ENCODE data around the gene DGAT2.

DGAT2 gene

DNA sequence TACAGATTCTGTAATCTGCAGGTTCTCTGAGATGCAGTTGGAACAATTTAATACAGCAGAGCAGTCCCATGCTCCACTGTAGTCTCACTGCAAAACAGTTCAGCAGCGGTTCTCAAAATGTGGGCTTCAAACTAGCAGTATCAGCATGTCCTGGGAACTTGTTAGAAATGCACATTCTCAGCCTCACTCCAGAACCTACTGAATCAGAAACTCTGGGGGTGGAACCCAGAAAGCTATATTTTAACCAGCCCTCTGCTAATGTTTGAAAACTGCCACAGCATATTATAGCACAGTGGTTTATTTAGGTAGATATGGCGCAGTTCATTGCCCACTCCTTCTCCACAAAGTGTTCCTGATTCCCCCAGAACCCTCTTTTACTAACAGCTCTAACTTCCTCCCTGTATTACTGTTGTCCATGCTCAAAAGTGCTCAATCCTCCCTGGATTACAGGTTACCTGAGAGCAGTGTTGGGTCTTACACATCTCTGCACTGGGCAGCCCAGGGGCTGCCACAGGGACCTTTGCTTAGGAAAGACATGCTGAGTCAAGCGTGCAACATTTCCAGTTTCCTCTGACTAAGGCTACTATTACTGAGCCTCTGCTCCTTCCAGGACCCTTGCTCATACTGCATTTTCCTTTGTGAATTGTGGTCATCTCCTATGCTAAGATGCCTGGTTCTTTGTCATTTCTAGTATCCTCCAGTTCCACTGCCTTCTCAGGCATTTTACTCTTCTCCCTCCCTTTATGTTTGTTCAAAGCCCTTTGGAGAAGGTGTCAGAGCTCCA lies 7.7 kb upstream of the DGAT2 start:
- H3K27ac ChIP-seq = no peak overlapping the region
- TF ChIP-seq ZFX (IDR thresholded peaks at IDR 0.05) = no peak
- TF ChIP-seq, protein P1, sequence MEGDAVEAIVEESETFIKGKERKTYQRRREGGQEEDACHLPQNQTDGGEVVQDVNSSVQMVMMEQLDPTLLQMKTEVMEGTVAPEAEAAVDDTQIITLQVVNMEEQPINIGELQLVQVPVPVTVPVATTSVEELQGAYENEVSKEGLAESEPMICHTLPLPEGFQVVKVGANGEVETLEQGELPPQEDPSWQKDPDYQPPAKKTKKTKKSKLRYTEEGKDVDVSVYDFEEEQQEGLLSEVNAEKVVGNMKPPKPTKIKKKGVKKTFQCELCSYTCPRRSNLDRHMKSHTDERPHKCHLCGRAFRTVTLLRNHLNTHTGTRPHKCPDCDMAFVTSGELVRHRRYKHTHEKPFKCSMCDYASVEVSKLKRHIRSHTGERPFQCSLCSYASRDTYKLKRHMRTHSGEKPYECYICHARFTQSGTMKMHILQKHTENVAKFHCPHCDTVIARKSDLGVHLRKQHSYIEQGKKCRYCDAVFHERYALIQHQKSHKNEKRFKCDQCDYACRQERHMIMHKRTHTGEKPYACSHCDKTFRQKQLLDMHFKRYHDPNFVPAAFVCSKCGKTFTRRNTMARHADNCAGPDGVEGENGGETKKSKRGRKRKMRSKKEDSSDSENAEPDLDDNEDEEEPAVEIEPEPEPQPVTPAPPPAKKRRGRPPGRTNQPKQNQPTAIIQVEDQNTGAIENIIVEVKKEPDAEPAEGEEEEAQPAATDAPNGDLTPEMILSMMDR (conservative IDR thresholded peaks at IDR 0.05) = no peak

DNA sequence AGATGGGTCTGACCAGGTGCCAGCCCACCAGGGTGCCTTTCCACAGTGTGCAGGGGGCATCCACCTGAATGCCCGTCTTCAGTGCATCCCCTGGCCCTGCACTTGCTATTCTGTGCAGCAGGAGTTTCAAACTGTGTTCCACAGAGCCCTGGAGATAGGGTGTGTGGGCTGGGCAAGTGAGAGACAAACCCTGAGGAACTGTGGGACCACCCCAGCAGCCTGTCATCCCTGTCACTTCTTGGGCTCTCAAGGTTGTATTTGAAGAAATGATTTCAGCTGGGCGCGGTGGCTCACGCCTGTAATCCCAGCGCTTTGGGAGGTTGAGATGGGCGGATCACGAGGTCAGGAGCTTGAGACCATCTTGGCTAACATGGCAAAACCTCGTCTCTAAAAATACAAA lies 6.4 kb upstream of the DGAT2 start:
- H3K27ac ChIP-seq = no peak overlapping the region

DNA sequence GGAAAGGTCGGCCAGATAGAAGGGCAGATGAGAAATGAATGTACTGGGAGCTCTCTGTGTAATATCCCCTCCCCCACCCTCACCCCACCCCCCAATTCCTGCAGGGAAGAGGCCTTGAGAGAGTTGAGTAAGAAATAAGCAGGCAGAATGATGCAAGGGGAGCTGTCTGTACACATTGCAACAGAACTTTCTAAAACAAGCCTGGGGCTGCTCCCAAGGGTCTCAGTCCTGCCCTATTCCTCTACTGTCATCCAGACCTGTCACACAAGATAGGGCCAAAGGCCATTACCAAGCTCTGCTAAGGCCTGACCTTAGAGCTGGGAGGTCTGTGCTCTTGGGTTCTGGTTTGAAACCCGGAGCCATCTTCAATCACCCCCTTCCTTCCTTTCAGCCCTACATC lies 5.7 kb upstream of the DGAT2 start:
- no peak for TF ChIP-seq ZFX (IDR thresholded peaks at IDR 0.05)
- TF ChIP-seq, protein P1 (conservative IDR thresholded peaks at IDR 0.05) = no peak
- H3K27ac ChIP-seq = no peak overlapping the region

More for the DNA sequence above, 6.4 kb upstream of the DGAT2 start:
- no peak for TF ChIP-seq ZFX (IDR thresholded peaks at IDR 0.05)
- TF ChIP-seq, protein P1 (conservative IDR thresholded peaks at IDR 0.05) = no peak

DNA sequence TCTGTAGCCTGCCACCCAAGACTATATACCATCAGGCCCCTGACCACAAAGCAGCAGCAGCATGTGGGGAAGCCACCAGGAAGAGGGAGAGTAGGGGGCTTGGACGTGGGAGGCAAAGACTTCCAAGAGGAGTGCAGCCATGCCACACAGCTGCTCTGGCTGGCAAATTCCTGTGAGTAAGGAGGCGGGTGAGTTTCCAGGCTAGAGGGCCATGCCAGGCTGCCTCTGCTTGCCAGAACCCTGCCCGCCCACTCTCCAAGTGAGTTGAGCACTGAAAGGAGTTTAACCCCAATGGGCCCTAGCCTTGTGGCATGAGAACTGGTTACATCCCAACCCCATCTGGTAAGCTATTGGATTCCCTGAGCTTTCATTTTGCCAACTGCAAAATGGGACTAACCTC lies 4.7 kb upstream of the DGAT2 start:
- TF ChIP-seq, protein P1 (conservative IDR thresholded peaks at IDR 0.05) = no peak
- TF ChIP-seq ZFX (IDR thresholded peaks at IDR 0.05) = no peak
- no peak overlapping the region for H3K27ac ChIP-seq

DNA sequence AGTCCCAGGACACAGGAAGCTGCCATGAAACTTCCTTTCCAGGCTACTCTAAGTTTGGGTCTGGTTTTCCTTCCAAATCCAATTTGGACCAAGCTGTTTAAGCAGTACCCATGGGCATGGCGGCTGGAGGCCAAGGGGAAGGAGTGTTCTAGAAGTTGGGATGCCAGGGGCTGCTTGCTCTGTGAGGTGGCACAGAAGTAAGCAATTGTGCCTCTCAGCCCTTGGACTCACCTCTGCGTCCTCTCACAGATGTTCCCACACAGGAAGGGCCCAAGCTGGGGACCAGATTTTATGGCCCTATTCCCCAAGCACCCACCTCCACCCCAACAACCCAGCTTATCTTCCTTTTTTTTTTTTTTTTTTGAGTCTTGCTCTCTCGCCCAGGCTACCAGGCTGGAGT lies 3.5 kb upstream of the DGAT2 start:
- TF ChIP-seq ZFX (IDR thresholded peaks at IDR 0.05) = no peak
- TF ChIP-seq, protein P1 (conservative IDR thresholded peaks at IDR 0.05) = no peak
- no peak overlapping the region for H3K27ac ChIP-seq

DNA sequence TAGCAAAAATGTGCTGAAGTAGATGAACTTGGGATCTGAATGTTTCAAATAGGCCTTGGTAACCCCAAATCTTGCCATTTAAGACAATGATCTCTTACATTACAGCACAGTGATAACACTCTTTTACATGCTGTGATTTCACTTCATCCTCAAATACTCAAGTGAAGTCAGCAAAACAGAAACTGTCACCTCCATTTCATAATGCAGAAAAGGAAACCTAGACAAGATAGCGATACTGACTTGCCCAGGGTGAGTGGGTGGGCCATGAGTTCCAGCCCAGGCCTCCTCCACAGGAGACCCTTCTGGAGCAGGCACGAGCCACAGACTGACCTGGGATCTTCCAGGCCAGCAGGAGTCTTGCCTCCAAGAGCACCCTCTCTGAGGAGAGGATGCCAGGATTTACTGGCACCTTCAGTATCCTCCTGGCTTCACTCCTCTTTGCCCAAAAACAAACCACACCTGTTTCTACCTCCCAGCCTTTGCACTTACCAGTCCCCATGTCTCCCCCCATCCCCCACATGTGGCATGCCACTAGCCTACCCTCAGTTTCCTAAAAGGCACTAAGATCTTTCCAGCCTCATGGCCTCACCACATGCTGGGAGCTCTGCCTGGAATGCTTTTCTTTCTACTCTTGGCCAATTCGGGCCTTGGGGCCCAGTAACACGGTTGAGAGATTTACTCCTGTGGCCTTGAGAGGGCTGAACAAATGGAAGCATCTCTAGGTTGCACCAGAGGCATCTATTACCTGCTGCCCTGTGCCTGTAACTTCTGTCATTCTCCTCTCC lies 1.9 kb upstream of the DGAT2 start:
- no peak overlapping the region for H3K27ac ChIP-seq
- TF ChIP-seq ZFX (IDR thresholded peaks at IDR 0.05) = no peak
- TF ChIP-seq, protein P1 (conservative IDR thresholded peaks at IDR 0.05) = no peak

DNA sequence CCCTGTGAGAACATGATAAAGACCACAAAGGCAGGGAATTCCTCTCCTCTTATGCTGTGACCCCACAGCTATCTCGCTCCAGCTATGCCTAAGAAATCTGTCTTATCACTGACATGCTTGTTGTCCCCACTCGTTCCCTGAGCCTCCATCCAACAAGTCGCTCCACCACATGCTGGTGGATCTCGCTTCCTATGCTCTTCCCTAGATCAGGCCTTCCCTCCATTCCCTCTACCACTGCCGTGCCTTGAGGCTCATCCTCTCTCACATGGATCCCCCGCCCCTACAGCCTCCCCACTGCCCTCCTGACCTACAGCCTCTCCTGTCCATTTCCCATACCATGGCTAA lies 1.4 kb upstream of the DGAT2 start:
- no peak overlapping the region for H3K27ac ChIP-seq
- TF ChIP-seq, protein P1 (conservative IDR thresholded peaks at IDR 0.05) = no peak
- TF ChIP-seq ZFX (IDR thresholded peaks at IDR 0.05) = no peak

Measured in C4-2B (cell line).